HG03457 (cell line): Measurements from ENCODE around the gene ISOC2.

Experiments
- ATAC-seq: cut with Tn5 transposase; IDR thresholded peaks from one replicate; pipeline ENCODE4 v1.9.1; 2021; ENCODE audit warnings: moderate number of reproducible peaks; ENCODE audit not compliant: unreplicated experiment

Gene ISOC2

GRCh38 chr19:55479451-55480230 lies 18.2 kb upstream of the ISOC2 start:
- no peak for ATAC-seq

DNA sequence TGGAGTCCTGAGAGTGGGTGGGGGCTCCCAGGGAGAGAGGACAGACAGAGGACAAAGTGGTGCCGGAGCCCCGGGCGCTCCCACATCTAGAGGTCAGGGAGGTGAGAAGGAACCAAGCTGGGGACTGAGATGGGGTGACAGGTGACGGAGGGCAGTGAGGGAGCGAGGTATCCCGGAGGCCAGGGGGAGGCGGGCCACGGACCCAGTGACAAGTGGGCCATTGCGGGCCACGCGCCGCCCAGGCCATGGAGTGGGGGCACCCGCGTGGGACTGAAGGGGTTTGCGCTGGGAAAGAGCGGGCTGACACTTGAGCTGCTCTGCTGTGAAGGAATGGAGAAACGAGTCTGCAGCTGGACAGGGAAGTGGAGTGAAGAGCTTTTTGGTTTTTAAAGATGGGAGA lies 17.6 kb upstream of the ISOC2 start:
- ATAC-seq = no peak

DNA sequence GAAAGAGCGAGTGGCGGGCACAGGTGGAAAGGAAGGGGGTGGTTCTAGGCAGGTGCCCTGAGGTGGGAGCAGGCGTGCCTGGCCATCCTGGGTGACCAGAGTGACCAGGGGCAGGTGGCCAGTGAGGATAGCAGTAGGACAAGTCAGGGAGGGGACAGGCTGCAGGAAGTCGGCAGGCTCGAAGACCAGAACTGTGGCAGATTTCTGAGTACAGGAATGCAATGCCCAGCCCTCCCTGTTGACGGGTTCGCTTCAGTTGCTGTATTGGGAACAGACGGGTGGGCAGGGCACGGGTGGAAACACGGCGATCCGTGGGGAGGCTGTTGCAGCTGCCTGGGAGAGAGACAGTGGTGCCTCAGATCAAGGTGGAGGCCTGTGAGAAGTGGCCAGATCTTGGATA lies 16.9 kb upstream of the ISOC2 start:
- no peak for ATAC-seq

GRCh38 chr19:55477905-55478304 lies 16.5 kb upstream of the ISOC2 start:
- no peak for ATAC-seq

- peak; percentile 67 for ATAC-seq
Measured at GRCh38 chr19:55476100-55476775, 14.8 kb upstream of the ISOC2 start, which contains the start of gene ZNF628. TSS of gene ZNF628 (plus strand) at chr19:55476617. CDS start at chr19:55479911, 3,294 bp downstream.

DNA sequence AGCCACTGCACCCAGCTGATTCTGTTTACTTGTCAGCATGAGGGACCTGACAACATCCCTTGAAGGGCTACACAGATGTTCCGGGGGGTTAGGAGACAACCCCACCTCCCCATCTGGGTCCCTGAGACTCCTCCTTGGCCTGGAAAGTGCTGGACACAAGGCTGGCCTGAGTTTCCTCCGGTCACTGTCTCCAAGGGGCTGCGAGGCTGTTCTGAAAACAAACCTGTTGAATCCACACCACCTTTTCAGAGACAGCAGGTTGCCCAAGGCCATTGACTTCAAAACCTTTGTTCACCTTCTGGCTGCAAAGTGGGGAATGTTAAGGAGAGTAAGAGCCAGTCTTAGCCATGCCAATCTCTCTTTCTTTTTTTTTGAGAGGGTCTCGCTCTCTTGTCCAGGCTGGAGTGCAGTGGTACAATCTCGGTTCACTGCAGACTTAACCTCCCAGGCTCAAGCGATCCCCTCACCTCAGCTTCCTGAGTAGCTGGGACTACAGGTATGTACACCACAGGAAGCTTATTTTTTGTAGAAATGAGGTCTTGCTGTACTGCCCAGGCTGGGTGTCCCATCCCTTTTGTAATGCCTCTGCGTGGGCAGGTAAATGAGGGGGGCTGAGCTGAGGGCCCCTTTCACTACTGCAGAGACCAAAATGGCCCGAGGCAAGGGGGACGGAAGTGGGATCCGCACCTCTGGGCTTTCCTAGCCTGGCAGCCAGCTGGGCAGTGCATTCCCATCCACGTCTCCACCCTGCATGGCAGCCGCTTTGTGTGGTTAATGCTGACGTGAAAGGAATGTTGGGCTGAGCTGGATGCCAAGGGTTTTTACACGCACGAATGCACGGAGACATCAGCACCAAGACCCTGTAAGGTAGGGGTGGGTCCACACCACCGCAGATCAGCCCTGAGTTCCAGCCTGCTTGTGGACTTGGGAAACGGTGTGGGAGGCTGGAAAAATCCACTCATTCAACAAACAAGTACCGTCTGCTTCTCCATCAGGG lies 13.1 kb upstream of the ISOC2 start:
- no peak for ATAC-seq

DNA sequence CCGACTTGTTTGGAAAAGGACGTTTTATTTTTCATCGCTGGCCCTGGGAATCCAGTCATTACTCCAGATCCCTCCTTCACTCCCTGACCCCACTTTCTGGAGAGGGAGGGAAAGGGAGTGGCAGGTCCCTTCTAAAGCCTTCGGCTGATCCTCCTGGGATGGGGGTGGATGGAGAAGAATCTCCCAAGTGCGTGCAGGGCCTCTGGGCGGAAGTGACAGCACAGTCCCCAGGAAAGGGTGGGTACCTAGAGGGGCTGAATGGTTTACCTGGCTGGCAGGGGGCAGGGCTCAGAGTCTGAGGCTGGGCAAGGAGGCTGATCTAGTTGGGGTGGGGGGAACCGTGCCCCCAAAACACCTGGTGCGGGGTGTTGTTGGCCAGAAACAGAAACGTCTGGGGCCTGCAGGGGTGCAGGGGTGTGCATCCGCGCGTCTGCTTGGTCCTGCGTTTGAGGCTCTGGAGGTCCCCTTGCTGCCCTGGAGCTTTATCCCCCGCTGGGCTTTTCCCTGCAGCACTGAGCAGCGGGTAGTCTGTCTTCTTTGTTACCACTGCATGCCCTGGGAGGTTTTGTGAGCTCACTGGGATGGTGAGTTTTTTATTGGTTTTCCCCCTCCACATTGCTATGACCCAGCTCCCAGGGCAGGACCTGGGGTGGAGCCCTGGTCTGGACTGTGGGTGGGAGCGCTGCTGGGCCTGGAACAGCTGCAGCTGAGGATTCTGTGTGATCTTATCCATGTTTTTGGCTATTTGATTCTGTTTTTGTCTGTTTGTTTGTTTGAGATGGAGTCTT lies 12.0 kb upstream of the ISOC2 start:
- no peak for ATAC-seq

DNA sequence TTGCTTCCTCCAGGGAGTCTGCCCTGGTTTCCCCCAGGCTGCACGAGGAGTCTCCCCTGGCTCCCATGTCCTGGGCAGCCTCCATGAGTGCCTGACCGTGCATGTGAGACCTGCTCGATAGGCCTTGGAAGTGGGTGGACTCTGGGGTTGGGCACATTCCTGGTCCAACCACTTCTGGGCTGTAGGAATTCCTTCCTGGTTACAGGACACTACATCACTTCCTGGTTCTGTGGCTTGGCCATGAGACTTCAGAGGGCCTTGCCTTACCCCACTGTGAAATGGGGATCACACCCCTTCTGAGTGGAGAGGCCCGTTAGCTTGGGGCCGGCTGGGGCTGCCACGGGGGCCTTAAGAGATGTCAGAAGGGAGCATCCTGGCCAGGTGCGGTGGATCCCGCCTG lies 11.0 kb upstream of the ISOC2 start:
- no peak for ATAC-seq

DNA sequence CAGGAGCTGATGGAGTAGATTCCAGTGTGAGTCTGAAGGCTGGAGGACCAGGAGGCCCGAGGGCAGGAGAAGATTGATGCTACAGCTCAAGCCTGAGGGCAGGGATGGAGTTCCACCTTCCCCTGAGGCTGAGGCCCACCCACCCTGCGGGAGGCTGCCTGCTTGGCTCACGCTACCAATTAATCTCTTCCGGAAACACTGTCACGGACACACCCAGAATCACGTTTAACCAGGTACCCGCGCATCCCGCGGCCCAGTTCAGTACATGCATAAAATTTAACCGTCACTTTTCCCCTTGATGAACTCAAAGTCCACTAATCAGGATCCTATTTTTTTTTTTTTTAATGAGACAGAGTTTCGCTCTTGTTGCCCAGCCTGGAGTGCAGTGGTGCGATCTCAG lies 9.8 kb upstream of the ISOC2 start:
- no peak for ATAC-seq

GRCh38 chr19:55468054-55468393 lies 6.6 kb upstream of the ISOC2 start:
- no peak for ATAC-seq

GRCh38 chr19:55467236-55468053 lies 6.0 kb upstream of the ISOC2 start:
- no peak for ATAC-seq

DNA sequence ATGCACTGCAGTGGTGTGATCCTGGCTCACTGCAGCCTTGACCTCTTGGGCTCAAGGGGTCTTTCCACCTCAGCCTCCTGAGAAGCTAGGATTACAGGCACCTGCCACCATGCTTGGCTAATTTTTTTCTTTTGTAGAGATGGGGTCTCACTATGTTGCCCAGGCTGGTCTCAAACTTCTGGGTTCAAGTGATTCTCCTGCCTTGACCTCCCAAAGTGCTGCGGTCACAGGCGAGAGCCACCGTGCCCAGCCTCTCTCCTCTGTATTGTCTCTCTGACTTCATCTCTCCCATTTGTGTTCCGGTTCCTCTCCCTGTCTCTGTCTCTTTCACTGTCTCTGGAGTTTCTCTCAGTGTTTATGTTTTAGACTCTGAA lies 4.8 kb upstream of the ISOC2 start:
- ATAC-seq = no peak

- ATAC-seq = no peak
Measured at GRCh38 chr19:55465460-55466240, 4.2 kb upstream of the ISOC2 start.

DNA sequence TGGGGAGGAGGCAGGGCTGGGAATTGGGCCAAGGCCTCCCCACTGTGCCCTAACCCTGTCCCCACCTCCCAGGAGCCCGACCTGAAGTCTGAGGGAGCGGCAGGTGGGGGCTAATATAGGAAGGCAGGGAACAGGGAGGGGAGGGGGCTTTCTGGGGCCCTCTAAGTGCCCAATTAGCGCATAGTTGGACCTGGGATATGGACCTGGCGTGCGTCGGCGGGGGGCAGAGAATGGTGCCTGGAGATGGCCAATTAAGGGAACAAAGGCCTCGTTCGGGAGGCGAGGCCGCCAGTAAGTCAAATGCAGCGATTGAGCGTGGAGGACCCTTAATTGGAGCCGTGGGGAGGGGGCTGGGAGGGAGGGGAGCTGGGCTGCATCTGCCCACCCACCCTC lies 3.2 kb upstream of the ISOC2 start, which contains the start of gene C19orf85:
Gene C19orf85, minus strand, starts transcription at position 90 of the 393 bp plus-strand sequence. CDS start 197 bp downstream, outside the sequence.
- no peak for ATAC-seq

GRCh38 chr19:55464039-55464661 lies 2.7 kb upstream of the ISOC2 start:
- no peak for ATAC-seq

GRCh38 chr19:55463583-55464031 lies 2.2 kb upstream of the ISOC2 start:
- ATAC-seq = no peak

GRCh38 chr19:55462722-55463121 lies 1.3 kb upstream of the ISOC2 start:
- ATAC-seq = no peak

- no peak for ATAC-seq
Measured at GRCh38 chr19:55461974-55462626, 658 bp upstream of the ISOC2 start.
